HK-2 (cell line): Measurements from ENCODE around the gene OMP.
"Not testable (repeated sequence)": the region's sequence is repeated elsewhere in the genome, so short reads cannot be mapped to it uniquely, and the experiment has no call there.

Experiments
- DNase-seq: peaks from one replicate; pipeline ENCODE4 v3.0.0-alpha.2; 2018; ENCODE audit not compliant: unreplicated experiment

The OMP gene

DNA sequence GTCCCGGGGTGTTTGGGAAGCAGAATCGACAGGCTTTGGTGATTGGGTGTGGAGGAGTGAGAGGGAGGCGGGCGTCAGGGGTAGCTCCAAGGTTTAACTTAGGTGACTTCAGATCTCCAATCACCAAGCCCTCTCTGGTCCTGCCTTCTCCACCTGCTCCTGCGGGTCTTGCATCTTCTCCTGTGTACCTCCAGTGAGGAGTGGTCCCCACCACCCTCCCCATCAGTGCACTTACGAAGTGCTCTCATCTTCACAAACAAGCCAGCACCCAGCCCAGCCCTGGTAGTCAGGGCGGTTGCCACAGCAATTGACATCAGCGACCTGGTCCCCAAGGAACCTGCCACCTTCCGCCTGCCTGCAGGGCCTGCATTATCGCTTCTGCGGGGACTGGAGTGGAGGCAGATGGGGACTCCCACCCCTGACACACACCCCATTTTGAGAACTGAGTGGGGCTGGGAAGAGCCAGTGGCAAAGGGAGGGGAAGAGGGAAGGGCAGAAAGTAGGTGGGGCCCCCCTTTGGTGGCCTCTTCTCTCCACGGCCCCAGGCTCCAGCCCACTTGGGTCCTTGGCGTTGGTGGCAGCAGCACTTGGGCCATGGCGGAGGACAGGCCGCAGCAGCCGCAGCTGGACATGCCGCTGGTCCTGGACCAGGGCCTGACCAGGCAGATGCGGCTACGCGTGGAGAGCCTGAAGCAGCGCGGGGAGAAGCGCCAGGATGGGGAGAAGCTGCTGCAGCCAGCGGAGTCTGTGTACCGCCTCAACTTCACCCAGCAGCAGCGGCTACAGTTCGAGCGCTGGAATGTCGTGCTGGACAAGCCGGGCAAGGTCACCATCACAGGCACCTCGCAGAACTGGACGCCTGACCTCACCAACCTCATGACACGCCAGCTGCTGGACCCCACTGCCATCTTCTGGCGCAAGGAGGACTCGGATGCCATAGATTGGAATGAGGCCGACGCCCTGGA, at the start of gene OMP:
TSS of gene OMP (plus strand) at position 595 of the 965 bp plus-strand sequence. CDS start at position 595, 0 bp downstream.
- no peak for DNase-seq

DNA sequence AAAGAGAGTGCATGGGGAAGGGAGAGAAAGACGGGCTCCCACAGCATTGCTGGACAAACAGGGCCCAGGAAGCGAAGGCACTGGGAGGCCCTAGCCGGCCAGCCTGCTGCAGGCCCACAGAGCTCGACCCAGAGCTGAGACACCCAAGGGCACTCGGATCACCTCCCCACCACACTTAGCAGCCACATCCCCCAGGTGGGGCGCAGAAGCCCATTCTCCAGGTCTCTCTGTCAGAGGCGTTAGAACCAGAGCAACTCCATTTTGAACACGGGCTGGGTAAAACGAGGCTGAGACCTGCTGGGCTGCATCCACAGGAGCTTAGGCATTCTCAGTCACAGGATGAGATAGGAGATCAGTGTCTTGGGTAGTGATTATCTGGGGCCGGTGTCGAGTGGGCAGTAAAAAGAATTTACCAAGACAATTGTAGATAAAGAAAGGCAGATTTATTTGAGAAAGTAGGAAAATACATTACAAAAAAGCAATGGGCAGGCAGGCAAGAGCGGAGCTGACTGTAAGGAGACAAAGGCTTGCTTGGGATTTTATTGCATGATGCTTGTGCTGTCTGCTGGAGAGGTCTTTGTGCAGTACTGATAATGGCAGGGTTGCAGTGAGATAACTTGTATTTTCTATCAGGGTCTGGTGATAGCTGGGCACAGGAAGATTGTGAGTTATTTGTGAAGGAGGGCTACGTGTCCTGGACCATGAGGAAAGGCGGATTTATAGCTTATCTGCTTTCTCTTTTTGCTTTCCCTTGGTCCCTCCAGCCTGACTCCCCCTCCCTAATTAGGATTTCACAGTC, 49.2 kb upstream of the OMP start:
- DNase-seq, result no peak

- no peak for DNase-seq
Observed at GRCh38 chr11:77054084-77054483, 48.6 kb upstream of the OMP start.

- no peak for DNase-seq
Observed at GRCh38 chr11:77055101-77055561, 47.5 kb upstream of the OMP start.

- DNase-seq, result no peak
Observed at GRCh38 chr11:77055913-77056312, 46.7 kb upstream of the OMP start.

DNA sequence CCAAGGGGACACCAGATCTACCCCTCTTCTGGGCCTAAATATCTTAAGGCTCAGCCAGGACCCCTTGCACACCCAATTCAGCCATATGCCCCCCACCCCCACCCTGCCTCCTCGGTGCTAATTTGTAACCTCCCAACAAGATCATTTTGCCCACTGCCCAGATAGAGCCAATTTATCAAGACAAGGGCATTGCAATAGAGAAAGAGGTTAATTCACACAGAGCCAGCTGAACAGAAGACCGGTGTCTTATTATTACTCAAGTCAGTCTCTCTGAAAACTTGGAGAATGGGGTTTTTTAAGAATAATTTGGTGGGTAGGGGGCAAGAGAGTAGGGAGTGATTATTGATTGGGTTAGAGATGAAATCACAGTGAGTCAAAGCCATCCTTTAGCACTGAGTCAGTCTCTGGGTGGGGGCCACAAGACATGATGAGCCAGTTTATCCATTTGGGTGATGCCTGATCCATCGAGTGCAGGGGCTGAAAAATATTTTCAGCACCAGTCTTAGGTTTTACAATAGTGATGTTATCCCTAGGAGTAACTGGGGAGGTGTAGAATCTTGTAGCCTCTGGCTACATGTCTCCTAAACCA, 45.7 kb upstream of the OMP start:
- DNase-seq, result no peak

GRCh38 chr11:77057938-77058474, 44.6 kb upstream of the OMP start:
- no peak for DNase-seq

DNA sequence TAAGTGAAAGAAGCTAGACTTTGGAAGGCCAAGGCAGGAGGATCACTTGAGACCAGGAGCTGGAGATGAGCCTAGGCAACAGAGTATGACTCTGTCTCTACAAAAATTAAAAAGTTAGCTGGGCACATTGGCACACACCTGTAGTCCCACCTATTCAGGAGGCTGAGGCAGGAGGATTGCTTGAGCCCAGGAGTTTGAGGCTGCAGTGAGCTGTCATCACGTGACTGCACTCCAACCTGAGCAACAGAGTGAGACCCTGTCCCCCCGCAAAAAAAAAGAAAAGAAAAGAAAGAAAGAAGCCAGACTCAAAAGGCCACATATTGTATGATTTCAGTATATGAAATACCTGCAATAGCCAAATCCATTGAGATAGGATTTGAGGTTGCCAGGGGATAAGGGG, 43.7 kb upstream of the OMP start:
- no peak for DNase-seq

DNA sequence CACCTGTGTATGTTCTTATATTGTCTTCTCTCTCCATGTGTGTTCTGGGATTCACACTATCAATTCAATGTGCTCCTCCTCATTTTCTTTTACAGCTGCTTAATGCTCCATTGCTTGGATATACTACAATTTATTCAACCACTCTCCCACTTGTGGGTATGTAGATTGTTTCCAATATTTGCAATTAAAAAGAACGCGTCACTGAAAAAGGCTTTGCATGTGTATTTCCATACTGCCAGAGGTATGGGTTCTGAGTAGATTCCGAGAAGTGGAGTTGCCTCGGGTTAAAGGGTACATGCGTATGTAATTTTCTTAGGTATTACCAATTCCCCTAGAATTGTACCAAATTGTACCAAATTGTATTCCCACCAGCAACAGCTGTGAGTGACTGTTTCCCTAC, 42.8 kb upstream of the OMP start:
- DNase-seq, result no peak

- DNase-seq, result no peak
Observed at GRCh38 chr11:77060234-77060633, 42.4 kb upstream of the OMP start.

DNA sequence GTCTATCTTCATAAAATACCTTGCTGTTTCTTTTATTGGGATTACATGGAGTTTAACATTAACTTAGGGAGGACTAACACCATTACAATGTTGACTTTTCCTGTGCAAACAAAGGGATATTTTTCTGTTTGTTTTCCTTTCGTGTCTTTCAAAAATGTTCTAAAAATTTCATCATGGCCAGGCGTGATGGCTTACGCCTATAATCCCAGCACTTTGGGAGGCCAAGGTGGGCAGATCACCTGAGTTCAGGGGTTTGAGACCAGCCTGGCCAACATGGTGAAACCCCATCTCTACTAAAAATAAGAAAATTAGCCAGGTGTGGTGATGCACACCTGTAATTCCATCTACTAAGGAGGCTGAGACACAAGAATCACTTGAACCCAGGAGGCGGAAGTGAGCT, 41.4 kb upstream of the OMP start:
- DNase-seq, result not testable (repeated sequence)

- no peak for DNase-seq
Observed at GRCh38 chr11:77062924-77063323, 39.7 kb upstream of the OMP start.

- no peak for DNase-seq
Observed at GRCh38 chr11:77063407-77063806, 39.2 kb upstream of the OMP start.

DNA sequence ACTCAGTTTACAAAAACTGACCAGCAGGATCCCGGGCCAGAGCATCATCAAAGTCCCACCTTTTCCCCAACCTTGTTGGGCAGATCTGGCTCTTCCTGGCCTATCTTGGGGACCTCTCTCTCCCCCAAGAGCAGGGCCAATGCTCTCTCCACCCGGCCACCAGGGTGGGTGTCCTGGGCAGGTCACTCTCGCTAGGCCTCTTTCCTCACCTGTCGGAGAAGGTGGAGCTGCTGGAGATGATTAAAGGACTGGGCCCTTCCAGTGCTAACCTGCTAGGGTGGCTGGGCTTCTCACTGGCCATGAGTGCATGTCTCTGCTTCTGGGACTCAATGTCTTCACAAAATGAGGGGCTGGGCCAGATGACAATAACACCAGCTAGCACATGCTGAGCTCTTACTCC, 38.8 kb upstream of the OMP start:
- DNase-seq, result no peak

GRCh38 chr11:77064648-77065217, 37.9 kb upstream of the OMP start:
- DNase-seq, result no peak

DNA sequence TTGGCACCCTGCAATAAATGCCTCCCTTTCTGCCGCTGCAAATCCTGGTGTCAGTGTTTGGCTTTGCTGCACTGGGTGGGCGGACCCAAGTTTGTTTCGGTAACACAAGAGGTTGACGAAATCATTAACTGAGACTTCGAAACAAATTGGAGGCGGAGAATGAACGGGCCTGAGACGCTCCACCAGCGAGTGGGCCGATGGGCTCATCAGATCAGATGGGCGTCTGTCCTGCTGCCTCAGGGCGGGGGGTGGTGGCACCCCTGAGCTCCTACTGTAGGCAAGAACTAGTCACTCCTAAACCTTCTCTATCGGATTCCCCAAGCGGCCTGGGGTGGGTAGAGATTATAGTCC, 36.8 kb upstream of the OMP start:
- no peak for DNase-seq

DNA sequence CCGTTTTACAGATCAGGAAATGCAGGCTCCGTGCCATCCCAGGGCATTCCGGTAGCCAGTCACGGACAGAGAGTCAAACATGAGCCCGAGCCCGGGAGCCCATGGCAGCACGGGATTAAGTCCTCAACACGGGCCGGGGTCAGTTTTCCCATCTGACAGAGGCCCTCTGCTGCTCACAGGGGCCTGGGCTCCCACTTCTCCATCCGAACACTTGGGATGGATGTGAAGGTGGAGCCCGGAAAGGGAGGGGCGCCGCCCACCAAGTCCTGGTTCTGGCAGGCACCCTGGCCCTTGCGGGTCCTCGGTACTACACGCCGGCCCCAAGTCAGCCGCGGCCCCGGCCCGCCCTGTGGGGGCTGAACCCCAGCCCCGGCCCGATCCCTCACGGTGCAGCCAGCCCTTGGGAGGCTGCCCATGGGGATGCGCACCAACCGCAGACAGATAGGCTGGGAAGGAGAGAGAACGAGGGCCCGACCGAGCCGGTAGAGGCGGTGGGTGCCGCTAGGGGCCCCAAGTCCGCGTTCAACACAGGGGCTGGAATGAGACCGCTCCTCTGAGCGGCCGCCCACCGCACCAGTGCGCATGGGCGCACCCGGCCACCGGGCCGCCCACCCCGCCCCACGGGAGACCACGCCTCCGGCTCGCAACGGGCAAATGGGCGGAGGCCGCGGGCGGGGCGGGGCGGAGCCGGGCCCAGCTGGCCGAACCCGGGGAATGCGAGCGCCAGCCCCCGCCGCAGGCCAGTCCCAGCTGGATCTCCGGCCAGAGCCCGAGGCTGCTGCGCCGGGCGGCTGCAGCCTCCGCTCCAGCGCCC, 36.2 kb upstream of the OMP start, which contains the start of gene CAPN5:
TSS of gene CAPN5 (plus strand) at position 743 of the 814 bp plus-strand sequence. CDS start 17,916 bp downstream, outside the sequence.
- DNase-seq, result peak; percentile 87

- no peak for DNase-seq
Observed at GRCh38 chr11:77067861-77068443, 34.7 kb upstream of the OMP start.

DNA sequence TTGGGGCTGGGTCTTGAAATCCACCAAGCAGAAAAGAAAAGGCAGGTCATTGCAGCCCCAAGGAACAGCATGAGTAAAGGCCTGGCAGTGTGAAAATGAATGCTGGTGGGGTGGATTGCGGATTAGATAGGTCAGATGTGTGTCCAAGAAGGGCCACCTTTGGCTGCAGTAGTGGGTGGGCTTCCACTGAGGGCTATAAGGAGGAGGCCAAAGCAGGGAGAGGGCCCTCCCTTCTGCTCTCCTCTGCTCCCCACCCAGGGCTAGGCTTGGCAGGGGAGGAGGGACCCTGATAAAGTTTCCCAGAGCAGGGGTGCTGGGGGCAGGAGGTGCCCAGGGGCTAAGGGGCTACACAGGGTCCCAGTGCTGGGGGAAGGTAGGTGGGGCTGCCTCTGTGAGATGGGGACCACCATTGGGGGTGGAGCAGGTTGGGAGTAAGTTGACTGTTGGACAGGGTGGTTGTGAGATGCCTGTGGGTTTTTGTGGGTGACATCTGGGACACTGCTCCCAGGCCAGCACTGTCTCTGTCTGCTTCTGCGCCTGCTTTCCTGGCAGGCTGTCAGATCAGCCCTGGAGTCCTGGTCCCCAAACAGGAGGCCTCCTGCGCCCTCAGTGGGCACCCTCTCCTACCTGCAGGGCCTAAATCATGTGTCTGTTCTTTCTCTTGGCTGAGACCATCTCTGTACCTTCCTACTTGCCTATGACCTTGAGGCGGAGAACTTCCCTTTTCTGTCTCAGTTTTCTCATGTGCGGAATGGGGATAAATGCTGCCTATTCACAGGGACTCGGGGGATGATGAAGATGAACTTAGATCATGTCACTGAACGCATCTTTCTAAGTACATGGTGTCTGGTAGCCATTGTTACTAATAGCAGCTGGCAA, 33.9 kb upstream of the OMP start:
- DNase-seq, result no peak
